ENCODE data around the gene GLRX. TPM values are rescaled to one million over a fixed set of nuclear protein-coding genes. Genes with fewer than 3 reads are reported as not detected.
"Not testable (repeated sequence)": the region's sequence is repeated elsewhere in the genome, so short reads cannot be mapped to it uniquely, and the experiment has no call there.

Gene GLRX
- total RNA-seq, 6 experiments from 2014 or later = 139 to 183 (median 150) TPM

DNA sequence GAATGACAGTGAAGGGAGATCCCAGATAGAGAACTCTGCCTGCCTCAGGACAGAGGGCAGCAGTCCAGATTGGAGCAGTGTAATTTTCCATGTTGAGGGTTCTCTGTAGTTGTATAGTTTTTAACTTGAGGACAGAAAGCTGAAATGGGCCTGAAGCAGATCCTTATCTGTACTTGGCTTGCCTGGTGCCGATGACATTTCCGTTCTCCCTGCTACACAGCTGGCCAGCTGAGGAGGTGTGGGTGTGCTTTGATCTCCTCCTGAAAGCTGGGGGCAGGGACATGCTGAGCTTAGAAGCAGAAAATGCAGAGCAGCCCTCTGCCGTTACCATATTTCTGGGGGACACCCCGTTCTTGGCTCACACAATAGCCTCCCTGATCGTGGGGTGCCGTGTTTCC, 10.5 kb downstream of the GLRX start:
- TF ChIP-seq, protein P1, sequence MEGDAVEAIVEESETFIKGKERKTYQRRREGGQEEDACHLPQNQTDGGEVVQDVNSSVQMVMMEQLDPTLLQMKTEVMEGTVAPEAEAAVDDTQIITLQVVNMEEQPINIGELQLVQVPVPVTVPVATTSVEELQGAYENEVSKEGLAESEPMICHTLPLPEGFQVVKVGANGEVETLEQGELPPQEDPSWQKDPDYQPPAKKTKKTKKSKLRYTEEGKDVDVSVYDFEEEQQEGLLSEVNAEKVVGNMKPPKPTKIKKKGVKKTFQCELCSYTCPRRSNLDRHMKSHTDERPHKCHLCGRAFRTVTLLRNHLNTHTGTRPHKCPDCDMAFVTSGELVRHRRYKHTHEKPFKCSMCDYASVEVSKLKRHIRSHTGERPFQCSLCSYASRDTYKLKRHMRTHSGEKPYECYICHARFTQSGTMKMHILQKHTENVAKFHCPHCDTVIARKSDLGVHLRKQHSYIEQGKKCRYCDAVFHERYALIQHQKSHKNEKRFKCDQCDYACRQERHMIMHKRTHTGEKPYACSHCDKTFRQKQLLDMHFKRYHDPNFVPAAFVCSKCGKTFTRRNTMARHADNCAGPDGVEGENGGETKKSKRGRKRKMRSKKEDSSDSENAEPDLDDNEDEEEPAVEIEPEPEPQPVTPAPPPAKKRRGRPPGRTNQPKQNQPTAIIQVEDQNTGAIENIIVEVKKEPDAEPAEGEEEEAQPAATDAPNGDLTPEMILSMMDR (IDR thresholded peaks at IDR 0.05) = no peak
- H3K9me3 Mint-ChIP-seq = no peaks in the 10 kb centered on the region
- H3K4me3 Mint-ChIP-seq = peak overlapping the region; percentile 30
- peaks cover 3% of the 10 kb centered on the region; the same call in 1 of the 2 replicates for H3K27me3 Mint-ChIP-seq (ENCODE audit: insufficient read depth)
- peaks cover 75% of the 10 kb centered on the region for H3K4me1 Mint-ChIP-seq (ENCODE audit: low read depth)
- peak overlapping the region; percentile 83 for H3K27ac Mint-ChIP-seq
- DNase-seq = peak; percentile 64
- H3K36me3 Mint-ChIP-seq (ENCODE audit: low read depth) = peaks cover 32% of the 10 kb centered on the region

GRCh38 chr5:95811461-95812073, 11.0 kb downstream of the GLRX start:
- Mint-ChIP-seq H3K36me3 (ENCODE audit: low read depth) (peaks cover 30% of the 10 kb centered on the region), H3K4me1 (ENCODE audit: low read depth) (peaks cover 73% of the 10 kb centered on the region), H3K4me3 (peak overlapping the region; percentile 30), H3K27ac (peak overlapping the region; percentile 83)
- not testable (repeated sequence) for H3K27me3 Mint-ChIP-seq (ENCODE audit: insufficient read depth); H3K9me3 Mint-ChIP-seq; DNase-seq

DNA sequence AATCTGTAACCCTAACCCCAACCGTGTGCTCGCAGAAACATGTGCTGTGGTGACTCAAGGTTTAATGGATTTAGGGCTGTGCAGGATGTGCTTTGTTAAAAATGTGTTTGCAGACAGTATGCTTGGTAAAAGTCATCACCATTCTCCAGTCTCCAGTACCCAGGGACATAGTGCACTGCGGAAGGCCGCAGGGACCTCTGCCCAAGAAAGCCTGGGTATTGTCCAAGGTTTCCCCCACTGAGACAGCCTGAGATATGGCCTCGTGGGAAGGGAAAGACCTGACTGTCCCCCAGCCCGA, 11.5 kb downstream of the GLRX start:
- H3K9me3 Mint-ChIP-seq; H3K27me3 Mint-ChIP-seq (ENCODE audit: insufficient read depth): not testable (repeated sequence)
- Mint-ChIP-seq H3K4me3 (peak overlapping the region; percentile 17; the same call in 1 of the 2 replicates), H3K36me3 (ENCODE audit: low read depth) (peaks cover 29% of the 10 kb centered on the region), H3K27ac (peak overlapping the region; percentile 83), H3K4me1 (ENCODE audit: low read depth) (peaks cover 69% of the 10 kb centered on the region)
- DNase-seq = peak; percentile 54

DNA sequence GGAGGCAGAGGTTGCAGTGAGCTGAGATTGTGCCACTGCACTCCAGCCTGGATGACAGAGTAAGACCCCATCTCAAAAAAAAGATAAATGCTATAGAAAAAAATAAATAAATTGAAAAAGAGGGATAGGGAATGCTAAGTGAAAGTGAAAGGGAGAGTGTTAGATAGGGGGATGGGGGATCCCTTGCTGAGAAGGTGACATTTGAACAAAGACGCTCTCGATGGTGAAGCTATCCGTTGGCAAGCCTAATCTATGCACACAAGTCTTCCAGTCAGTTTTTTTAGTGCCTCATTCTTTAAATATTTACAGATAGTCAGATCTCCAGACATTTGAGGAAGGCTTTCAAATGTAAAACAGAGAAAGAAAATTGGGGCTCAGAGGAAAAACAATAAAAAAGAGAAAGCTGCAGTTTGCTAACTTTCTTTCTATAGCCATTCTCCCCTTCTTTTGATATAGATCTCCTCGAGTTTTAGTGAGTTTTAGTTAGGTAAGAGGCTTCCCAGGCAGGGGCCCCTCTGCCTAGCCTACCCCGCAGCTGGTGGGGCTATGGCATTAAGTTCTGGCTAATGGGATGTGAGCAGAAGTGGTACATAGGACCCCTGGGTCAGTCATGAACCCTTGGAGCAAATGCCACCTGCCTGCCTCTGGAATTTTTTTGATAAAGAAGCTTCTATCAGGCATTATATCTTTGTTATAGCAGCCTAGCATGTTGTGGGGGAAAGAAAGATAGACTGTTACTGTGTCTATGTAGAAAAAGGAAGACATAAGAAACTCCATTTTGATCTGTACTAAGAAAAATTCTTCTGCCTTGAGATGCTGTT, 12.0 kb downstream of the GLRX start:
- Mint-ChIP-seq H3K27me3 (ENCODE audit: insufficient read depth) (peaks cover 3% of the 10 kb centered on the region; the same call in 1 of the 2 replicates), H3K4me1 (ENCODE audit: low read depth) (peaks cover 63% of the 10 kb centered on the region), H3K27ac (peak overlapping the region; percentile 83), H3K9me3 (no peaks in the 10 kb centered on the region), H3K36me3 (ENCODE audit: low read depth) (peaks cover 24% of the 10 kb centered on the region), H3K4me3 (peak overlapping the region; percentile 17)
- DNase-seq = no peak
- TF ChIP-seq, protein P1 (IDR thresholded peaks at IDR 0.05) = no peak

GRCh38 chr5:95809414-95809960, 13.0 kb downstream of the GLRX start:
- H3K36me3 Mint-ChIP-seq (ENCODE audit: low read depth) = peaks cover 32% of the 10 kb centered on the region
- TF ChIP-seq, protein P1 (IDR thresholded peaks at IDR 0.05) = no peak
- H3K4me3 Mint-ChIP-seq = no peak overlapping the region; the same call in 1 of the 2 replicates
- DNase-seq = no peak
- H3K4me1 Mint-ChIP-seq (ENCODE audit: low read depth) = peaks cover 62% of the 10 kb centered on the region
- peaks cover 3% of the 10 kb centered on the region; the same call in 1 of the 2 replicates for H3K27me3 Mint-ChIP-seq (ENCODE audit: insufficient read depth)
- no peaks in the 10 kb centered on the region; the same call in 1 of the 2 replicates for H3K9me3 Mint-ChIP-seq
- peak overlapping the region; percentile 57 for H3K27ac Mint-ChIP-seq

DNA sequence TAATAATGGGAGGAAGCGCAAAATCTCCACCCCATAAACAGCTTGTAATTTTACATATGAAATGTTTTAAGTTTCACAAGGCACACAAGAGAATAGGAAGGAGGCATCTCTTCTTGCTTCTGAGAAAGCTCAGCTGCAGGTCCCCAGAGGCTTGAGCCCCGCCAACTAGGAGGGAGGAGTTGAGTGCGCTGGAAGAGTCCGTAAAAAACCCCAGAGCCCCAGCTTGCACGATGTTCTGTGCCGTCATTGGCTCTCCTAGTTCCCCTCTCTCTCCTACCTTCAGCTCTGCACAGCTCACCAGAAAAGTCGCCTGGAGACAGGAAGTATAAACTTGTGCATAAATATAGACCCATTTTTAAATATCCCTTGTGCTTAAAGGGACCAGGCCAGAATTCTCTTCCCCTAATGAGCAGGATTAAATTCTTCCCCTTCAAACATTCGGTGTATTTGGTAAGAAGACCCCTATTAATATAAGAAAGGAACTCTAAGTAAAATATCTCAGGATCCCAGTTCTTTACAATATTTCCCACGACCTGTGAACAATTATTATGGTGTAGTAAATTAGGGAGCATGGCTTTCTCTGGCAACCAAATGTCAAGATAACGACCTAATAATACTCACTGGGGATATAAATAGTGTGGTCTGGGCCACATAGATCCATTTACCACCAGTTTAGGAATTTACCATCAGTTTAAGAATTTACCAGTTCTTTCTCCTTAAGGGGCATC, 13.7 kb downstream of the GLRX start:
- Mint-ChIP-seq H3K36me3 (ENCODE audit: low read depth) (peaks cover 30% of the 10 kb centered on the region), H3K27ac (peak overlapping the region; percentile 57), H3K9me3 (no peaks in the 10 kb centered on the region; the same call in 1 of the 2 replicates), H3K4me3 (peak overlapping the region; percentile 27), H3K4me1 (ENCODE audit: low read depth) (peaks cover 58% of the 10 kb centered on the region), H3K27me3 (ENCODE audit: insufficient read depth) (peaks cover 3% of the 10 kb centered on the region; the same call in 1 of the 2 replicates)
- TF ChIP-seq, protein P1 (IDR thresholded peaks at IDR 0.05) = no peak
- DNase-seq = peak; percentile 57

Data from HFFc6 (cell line).